GM13976 (cell line): ENCODE measurements around the gene PLK1.
"Not testable (repeated sequence)": the region's sequence is repeated elsewhere in the genome, so short reads cannot be mapped to it uniquely, and the experiment has no call there.

Experiments
- DNase-seq: peaks from one replicate; pipeline ENCODE4 v3.0.0; 2012; ENCODE audit warnings: low spot score
- in situ Hi-C: fragments of 300-500 bp; cut with MboI; formaldehyde crosslinking; loops from one replicate; pipeline ENCODE4 v1.12.0; 2022; ENCODE audit warnings: low sequenced_read_pairs, mixed read lengths, inconsistent platforms; ENCODE audit not compliant: unreplicated experiment
- TF ChIP-seq, protein P1 (sequence below): IDR thresholded peaks from 2 replicates; pipeline ENCODE4 v1.5.1; 2012; ENCODE audit warnings: borderline replicate concordance, mild to moderate bottlenecking; ENCODE audit not compliant: insufficient read depth; ENCODE audit errors: extremely low read depth, missing control alignments, control extremely low read depth

The PLK1 gene

DNA sequence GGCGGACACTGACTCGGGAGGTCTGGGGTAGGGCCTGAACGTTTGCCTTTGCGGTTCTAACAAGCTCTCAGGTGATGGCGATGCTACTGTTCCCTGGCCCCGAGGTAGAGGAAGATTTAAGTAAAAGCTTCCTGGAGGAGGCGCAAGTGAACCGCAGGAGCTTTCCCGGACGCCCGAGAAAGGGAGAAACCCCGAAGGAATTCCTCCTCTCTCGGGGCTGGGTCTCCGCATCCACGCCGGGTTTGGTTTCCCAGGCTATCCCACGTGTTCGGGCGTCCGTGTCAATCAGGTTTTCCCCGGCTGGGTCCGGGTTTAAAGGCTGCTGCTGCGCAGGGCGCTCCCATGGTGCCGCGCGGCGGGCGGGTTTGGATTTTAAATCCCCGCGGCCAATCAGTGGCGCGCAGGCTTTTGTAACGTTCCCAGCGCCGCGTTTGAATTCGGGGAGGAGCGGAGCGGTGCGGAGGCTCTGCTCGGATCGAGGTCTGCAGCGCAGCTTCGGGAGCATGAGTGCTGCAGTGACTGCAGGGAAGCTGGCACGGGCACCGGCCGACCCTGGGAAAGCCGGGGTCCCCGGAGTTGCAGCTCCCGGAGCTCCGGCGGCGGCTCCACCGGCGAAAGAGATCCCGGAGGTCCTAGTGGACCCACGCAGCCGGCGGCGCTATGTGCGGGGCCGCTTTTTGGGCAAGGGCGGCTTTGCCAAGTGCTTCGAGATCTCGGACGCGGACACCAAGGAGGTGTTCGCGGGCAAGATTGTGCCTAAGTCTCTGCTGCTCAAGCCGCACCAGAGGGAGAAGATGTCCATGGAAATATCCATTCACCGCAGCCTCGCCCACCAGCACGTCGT, at the start of gene PLK1:
Gene PLK1 (plus strand): TSS at position 460 of the 844 bp plus-strand sequence. CDS start 44 bp downstream, at position 504.
- TF ChIP-seq, protein P1, sequence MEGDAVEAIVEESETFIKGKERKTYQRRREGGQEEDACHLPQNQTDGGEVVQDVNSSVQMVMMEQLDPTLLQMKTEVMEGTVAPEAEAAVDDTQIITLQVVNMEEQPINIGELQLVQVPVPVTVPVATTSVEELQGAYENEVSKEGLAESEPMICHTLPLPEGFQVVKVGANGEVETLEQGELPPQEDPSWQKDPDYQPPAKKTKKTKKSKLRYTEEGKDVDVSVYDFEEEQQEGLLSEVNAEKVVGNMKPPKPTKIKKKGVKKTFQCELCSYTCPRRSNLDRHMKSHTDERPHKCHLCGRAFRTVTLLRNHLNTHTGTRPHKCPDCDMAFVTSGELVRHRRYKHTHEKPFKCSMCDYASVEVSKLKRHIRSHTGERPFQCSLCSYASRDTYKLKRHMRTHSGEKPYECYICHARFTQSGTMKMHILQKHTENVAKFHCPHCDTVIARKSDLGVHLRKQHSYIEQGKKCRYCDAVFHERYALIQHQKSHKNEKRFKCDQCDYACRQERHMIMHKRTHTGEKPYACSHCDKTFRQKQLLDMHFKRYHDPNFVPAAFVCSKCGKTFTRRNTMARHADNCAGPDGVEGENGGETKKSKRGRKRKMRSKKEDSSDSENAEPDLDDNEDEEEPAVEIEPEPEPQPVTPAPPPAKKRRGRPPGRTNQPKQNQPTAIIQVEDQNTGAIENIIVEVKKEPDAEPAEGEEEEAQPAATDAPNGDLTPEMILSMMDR: peak; percentile 18
- DNase-seq: peak; percentile 96
- in situ Hi-C loops: no loop called here

- DNase-seq: no peak
- TF ChIP-seq, protein P1: no peak
- in situ Hi-C loops: no loop called here
Measured at GRCh38 chr16:23629516-23629915, 49.2 kb upstream of the PLK1 start.

DNA sequence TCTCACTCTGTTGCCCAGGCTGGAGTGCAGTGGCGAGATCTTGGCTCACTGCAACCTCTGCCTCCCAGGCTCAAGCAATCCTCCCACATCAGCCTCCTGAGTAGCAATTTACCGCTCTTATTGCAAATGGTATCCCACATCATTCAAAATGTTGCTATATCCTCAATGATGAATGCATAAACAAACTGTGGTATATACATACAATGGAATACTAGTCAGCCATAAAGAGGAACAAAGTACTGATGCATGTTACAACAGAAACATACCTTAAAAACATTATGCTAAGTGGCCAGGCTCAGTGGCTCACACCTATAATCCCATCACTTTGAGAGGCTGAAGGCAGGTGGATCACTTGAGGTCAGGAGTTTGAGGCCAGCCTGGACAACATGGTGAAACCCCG, 46.8 kb upstream of the PLK1 start:
- in situ Hi-C loops, DNase-seq: not testable (repeated sequence)

DNA sequence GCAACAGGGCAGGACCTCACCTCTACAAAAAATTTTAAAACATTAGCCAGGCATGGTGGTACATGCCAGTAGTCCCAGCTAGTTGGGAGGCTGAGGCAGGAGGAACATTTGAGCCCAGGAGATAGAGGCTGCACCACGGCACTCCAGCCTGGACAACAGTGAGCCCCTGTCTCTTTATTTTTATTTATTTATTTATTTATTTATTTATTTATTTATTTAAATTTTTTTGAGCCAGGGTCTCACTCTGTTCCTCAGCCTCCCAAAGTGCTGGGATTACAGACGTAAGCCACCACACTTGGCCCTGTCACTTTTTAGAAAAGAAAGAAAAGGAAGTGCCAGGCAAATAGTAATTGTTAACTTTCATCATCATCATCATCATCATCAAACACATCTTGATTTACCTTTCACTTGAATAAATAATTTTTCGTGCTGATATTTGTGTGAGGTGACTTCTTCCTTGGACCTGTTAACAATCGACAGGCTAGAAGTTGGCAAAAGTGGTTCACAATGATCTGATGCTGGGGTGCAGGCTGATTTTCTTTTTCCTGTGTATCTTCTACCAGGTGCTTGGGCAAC, 44.1 kb upstream of the PLK1 start:
- TF ChIP-seq, protein P1: no peak
- DNase-seq: no peak
- in situ Hi-C loops: no loop called here

DNA sequence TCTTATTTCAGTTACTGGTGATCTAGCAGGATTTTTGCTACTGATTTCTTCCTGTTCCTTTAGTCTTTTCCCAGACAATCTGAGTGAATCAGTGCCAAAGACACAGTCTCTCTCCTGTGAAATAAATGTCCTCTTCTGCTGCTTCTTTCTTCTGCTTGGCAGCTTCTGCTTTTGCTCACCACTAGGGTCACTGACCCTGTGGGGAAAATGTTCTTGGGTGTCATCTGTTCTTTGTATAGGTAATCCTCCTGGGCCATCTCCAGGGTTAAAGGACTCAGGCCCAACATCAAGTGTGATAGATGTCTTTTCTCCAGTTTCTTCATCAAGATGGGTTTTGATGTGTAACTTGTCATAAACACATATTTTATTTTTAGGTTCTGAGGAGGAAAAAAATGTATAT, 42.7 kb upstream of the PLK1 start:
- in situ Hi-C loops: no loop called here
- TF ChIP-seq, protein P1: no peak
- DNase-seq: no peak

DNA sequence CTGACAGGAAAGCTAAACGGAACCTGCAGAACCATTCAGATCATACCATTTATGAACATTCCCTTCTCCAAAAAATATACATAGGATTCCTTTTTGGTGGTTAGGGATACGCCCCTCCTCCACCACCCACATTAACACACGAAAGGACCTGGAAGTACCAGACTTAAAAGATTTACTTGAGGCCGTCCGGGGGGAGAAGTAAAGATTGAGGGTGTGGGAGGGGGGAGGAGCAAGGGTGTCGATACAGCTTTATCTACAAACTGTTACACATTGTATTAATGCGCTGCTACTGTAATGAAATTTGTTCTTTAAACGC, 38.1 kb upstream of the PLK1 start:
- TF ChIP-seq, protein P1: no peak
- no peak for DNase-seq
- in situ Hi-C loops: no loop called here
